Measurements from ENCODE around the gene IP6K1.
"Not testable (repeated sequence)": the region's sequence is repeated elsewhere in the genome, so short reads cannot be mapped to it uniquely, and the experiment has no call there.

- TF ChIP-seq POLR2A, CTCF (IDR thresholded peaks at IDR 0.05): not testable (repeated sequence)
Measured at GRCh38 chr3:49687424-49687795, 98.9 kb downstream of the IP6K1 start.
